Right atrium auricular region (tissue), 2 donors: ENCODE measurements around the gene CDR2L. TPM values are rescaled to one million over a fixed set of nuclear protein-coding genes. Genes with fewer than 3 reads are reported as not detected.
"Not testable (repeated sequence)": the region's sequence is repeated elsewhere in the genome, so short reads cannot be mapped to it uniquely, and the experiment has no call there.

Experiments used
- DNase-seq: peaks from one replicate; pipeline ENCODE4 v3.0.0-alpha.2; 2019; ENCODE audit warnings: low spot score
- H3K27ac ChIP-seq, 2 donors: fragments of 200-600 bp; sonication (generic); 1 replicate in 1 of 2; 2 replicates in 1 of 2; pipeline ENCODE4 v1.5.1; 2016 to 2019
- H3K27me3 ChIP-seq, 2 donors: fragments of 200-600 bp; sonication (generic); one replicate each; pipeline versions ENCODE4 v1.5.1 to v1.6.0; 2017 to 2019
- H3K36me3 ChIP-seq: fragments of 200-600 bp; sonication (generic); one replicate; pipeline ENCODE4 v1.5.1; 2016
- H3K4me1 ChIP-seq, 2 donors: fragments of 200-600 bp; sonication (generic); one replicate each; pipeline versions ENCODE4 v1.5.1 to v1.6.0; 2017 to 2019
- H3K4me3 ChIP-seq, 2 donors: fragments of 200-600 bp; sonication (generic); 1 replicate in 1 of 2; 2 replicates in 1 of 2; pipeline ENCODE4 v1.5.1; 2017 to 2019; ENCODE audit warnings: mild to moderate bottlenecking in 1 of 2, moderate library complexity in 1 of 2
- H3K9me3 ChIP-seq, 2 donors: fragments of 200-600 bp; sonication (generic); one replicate each; pipeline ENCODE4 v1.5.1; 2019
- CTCF ChIP-seq, 2 donors: fragments of 200-600 bp; sonication (generic); IDR thresholded peaks; one replicate each; pipeline ENCODE4 v1.5.1; 2019; ENCODE audit warnings: antibody characterized with exemption in 2 of 2
- total RNA-seq, 2 donors: library from RNA; depleted of rRNA; stranded (reverse); fragments of >200 nt; gene quantifications; one replicate each; pipeline ENCODE4 v1.1.0, GENCODE V29; 2016

The CDR2L gene
- total RNA-seq, 2 donors from 2014 or later = 13.6 to 28.8 TPM

DNA sequence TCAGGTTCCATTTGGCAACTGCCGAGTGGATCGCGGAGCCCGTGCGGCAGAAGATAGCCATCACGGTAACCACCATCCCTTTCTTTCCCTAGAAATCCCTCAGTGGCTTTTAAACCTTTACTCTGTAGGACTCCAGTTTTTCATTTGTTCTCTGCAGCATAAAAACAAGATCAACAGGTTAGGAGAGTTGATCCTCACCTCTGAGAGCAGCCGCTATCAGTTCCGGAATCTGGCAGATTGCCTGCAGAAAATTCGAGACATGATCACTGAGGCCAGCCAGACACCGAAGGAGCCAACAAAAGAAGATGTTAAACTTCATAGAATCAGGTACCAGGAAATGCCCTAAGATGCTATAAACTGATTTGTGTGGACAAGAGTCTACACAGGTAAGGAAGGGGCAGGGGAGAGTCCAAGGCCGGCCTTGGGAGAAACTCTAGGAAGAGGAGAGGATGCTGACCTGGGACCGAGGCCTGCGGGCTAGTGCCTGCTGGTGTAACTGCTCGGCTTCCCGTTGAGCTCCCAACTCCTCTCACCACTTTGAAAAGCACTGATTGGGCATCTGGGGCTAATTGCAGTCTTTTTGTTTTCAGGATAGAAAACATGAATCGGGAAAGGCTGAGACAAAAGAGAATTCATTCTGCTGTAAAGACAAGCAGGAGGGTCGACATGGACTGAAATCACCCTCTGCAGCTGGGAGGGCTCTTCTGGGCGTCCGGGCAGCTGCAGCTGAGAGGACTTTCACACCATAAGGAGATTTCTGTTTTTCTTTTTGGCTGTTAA lies 33.1 kb downstream of the CDR2L start:
- no peak overlapping the region for H3K27ac ChIP-seq
- no peak for TF ChIP-seq CTCF (IDR thresholded peaks at IDR 0.05)
- no peak for DNase-seq
- H3K4me1 ChIP-seq = no peaks in the 10 kb centered on the region
- no peaks in the 10 kb centered on the region for H3K9me3 ChIP-seq
- H3K36me3 ChIP-seq = peaks cover 25% of the 10 kb centered on the region
- no peak overlapping the region for H3K4me3 ChIP-seq
- H3K27me3 ChIP-seq = no peaks in the 10 kb centered on the region

DNA sequence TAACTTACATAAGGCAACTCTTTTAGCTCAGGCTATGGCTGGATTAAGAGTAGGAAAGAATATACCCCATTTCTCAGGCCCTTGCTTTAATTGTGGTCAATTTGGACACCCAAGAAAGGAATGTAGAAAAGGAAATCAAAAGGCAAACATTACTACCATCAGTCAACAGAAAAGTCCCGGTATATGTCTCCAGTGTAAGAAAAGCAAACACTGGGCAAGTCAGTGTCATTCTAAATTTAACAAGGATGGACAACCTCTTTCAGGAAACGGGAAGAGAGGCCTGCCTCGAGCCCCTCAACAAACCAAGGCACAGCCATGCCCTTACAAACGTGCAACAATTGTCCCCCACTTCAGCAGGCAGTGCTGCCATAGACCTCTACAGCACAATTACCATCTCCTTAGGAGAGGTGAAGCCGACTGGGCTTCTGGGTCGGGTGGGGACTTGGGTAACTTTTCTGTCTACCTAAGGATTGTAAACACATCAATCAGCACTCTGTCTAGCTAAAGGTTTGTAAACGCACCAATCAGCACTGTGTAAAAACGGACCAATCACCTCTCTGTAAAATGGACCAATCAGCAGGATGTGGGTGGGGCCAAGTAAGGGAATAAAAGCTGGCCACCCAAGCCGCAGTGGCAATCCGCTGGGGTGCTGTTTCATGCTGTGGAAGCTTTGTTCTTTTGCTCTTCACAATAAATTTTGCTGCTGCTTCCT lies 37.4 kb downstream of the CDR2L start:
- no peak overlapping the region for H3K27ac ChIP-seq
- H3K36me3 ChIP-seq = peaks cover 21% of the 10 kb centered on the region
- H3K9me3 ChIP-seq = no peaks in the 10 kb centered on the region
- H3K4me3 ChIP-seq = no peak overlapping the region
- TF ChIP-seq CTCF (IDR thresholded peaks at IDR 0.05) = no peak
- no peak for DNase-seq
- H3K27me3 ChIP-seq = no peaks in the 10 kb centered on the region
- no peaks in the 10 kb centered on the region for H3K4me1 ChIP-seq

DNA sequence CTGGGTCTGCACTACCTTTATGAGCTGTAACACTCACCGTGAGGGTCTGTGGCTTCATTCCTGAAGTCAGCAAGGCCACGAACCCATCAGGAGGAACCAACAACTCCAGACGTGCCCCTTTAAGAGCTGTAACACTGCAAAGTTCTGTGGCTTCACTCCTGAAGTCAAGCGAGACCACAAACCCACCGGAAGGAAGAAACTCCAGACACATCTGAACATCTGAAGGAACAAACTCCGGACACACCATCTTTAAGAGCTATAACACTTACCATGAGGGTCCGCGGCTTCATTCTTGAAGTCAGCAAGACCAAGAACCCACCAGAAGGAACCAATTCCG lies 37.9 kb downstream of the CDR2L start:
- not testable (repeated sequence) for H3K9me3 ChIP-seq, H3K4me1 ChIP-seq, DNase-seq, H3K27me3 ChIP-seq, H3K27ac ChIP-seq, H3K4me3 ChIP-seq
- H3K36me3 ChIP-seq = peaks cover 16% of the 10 kb centered on the region

DNA sequence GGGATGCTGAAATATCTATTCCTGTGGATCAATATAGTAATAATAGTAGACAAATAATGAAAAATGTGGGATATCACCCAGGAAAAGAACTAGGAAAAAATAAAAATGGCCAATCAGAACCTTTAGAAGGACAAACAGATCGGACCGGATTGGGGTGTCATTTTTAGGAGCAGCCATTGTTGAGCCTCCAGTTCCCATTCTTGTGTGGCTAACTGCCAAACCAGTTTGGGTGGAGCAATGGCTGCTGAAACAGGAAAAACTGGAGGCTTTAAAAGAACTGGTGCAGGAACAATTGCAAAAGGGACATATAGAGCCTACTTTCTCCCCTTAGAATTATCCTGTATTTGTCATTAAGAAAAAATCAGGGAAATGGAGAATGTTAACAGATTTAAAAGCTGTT lies 39.2 kb downstream of the CDR2L start:
- not testable (repeated sequence) for H3K9me3 ChIP-seq, DNase-seq, H3K4me1 ChIP-seq, H3K27me3 ChIP-seq, H3K27ac ChIP-seq, H3K36me3 ChIP-seq, H3K4me3 ChIP-seq

DNA sequence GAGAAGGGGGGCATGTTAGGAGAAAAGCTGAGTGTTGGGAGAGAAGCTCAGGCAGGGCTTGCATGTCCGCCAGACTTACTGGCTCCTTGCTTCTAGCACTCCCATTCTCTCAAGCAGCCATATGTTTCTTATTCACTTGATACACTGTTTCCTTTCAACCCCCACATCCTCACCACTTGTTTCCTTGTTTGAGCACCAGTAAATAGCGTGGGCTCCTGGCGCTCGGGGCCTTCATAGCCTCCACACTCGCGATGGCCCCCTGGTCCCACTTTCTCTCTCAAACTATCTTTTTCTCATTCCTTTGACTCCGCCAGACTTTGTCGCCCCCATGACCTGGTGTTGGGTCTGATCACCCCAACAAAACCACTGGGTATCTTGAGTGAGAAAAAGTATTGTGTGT lies 42.7 kb downstream of the CDR2L start:
- no peak overlapping the region for H3K4me3 ChIP-seq
- no peaks in the 10 kb centered on the region for H3K9me3 ChIP-seq
- no peak for DNase-seq
- no peak for TF ChIP-seq CTCF (IDR thresholded peaks at IDR 0.05)
- H3K27ac ChIP-seq = no peak overlapping the region
- no peaks in the 10 kb centered on the region for H3K27me3 ChIP-seq
- H3K36me3 ChIP-seq = no peaks in the 10 kb centered on the region
- H3K4me1 ChIP-seq = peaks cover 0 to 27% of the 10 kb centered on the region in 2 donors

DNA sequence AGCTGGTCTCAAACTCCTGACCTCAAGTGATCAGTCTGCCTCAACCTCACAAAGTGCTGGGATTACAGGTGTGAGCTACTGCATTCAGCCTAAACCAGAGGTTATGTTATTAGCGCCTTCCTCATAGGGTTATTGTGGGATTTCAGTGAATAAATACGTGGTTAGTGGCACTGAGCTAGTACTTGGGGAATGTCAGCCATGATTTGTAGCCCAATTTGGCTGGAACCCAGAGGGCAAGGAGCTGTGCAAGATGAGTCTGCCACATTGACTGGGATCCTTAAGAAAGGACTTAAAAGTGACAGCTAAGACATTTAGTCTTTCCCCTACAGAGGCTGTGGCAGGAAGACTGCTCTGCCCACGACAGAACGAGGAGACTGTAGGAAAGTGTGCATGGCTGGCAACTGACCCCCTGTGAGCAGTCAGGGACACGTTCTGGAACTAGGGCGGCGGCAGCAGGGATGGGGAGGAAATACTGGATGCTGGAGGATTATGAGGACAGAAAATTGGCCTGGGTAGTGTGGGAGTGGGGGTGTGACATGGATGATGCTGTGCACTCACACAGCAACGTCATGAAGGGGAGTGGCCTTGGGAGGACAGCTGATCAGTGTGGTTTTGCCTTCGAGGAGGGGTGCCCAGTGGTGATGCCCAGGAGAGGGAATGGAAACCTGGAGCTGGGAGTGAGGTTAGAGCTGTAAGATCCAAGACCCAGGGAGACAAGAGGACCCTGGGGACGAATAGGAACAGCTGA lies 44.7 kb downstream of the CDR2L start:
- DNase-seq = peak; percentile 89
- no peaks in the 10 kb centered on the region for H3K36me3 ChIP-seq
- H3K27me3 ChIP-seq = no peaks in the 10 kb centered on the region
- no peak for TF ChIP-seq CTCF (IDR thresholded peaks at IDR 0.05)
- H3K27ac ChIP-seq = peak overlapping the region; percentile 95 to 98
- peak overlapping the region in 1 of 2 donors; percentile 68 for H3K4me3 ChIP-seq
- peaks cover 0 to 44% of the 10 kb centered on the region in 2 donors for H3K4me1 ChIP-seq
- no peaks in the 10 kb centered on the region for H3K9me3 ChIP-seq
